Aortic smooth muscle cell (primary cell): Measurements from ENCODE around the gene KHDC1L. TPM values are rescaled to one million over a fixed set of nuclear protein-coding genes. Genes with fewer than 3 reads are reported as not detected.

Source experiments
- total RNA-seq: library from RNA; depleted of rRNA; stranded (reverse); fragments of >200 nt; gene quantifications from 2 replicates; pipeline ENCODE4 v1.2.3, GENCODE V29; 2014

KHDC1L gene, protein sequence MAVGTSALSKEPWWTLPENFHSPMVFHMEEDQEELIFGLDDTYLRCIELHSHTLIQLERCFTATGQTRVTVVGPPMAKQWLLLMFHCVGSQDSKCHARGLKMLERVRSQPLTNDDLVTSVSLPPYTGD
- total RNA-seq = not detected in 2 replicates

DNA sequence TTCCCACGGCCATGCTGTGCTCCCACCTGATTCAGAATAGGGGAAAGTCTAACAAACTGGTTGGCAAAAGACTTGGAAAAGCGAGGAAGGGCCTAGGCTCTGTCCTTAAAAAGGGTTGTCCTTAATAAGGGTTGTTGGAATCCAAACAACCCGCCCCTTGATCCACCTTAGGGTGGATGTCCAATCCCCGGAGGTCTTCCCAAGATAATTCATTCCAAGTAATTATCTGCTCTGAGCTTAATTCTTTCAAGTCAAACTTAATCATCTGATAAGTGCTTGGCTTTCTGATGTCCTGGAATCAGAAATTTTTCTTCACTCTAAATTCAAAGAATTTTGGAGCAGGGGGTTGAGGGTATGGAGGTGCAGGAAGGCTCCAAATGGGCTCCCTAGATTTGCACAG, at the start of gene KHDC1L:
TSS of gene KHDC1L (minus strand) at position 101 of the 400 bp plus-strand sequence. CDS start at position 13, 88 bp downstream.

DNA sequence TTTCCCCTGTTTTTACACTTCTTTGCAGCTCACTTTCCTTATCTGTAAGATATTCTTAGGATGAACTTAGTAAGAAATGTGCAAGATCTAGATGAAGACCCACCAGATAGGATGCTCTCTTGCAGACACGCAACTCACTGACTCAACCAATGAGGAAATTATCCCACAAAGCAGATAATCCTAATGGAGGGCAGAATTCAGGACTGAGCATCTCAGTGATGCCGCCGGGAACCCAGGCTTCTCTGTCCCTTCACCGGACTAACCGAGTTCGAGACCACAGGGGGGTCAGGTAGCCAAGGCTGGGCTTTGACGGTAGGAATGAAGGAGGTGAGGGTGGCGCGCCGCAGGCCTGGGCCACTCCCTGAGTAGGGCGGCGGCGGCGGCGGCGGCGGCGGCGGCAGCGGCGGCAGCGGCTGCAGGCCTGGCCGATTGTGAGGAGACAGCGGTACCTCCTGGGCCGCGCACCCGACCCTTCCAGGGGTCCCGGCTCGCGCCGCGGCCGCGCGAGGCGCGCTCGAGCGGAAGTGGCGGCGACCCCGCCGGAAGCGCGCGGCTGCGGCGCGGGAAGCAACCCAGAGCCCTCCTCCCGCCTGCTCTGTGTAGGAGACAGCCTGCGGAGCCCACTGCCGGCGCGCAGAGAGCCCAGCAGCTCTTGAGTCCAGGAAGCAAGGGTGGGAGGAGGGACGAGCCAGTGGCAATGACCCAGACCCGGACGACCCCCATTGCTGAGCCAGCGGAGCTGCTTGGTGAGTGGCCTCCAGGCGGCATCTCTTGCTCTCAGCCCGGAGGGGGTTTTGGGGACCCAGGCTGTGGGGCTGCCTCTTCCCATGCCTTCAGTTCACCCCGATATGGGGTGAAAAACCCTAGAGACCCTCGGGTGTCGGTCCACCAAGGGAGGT, 37.6 kb upstream of the KHDC1L start, which contains the start of gene KHDC1:
TSS of gene KHDC1 (minus strand) at position 526 of the 899 bp plus-strand sequence. CDS start 20,679 bp downstream, outside the sequence.

Other genes with a start within 250 kb of the KHDC1L start
- 2.0 and 4.1 TPM in 2 replicates for gene KHDC1, start 37.7 kb upstream of the KHDC1L start, total RNA-seq
- gene DPPA5, start 128.8 kb upstream of the KHDC1L start, total RNA-seq = not detected in 2 replicates
- gene KHDC3L, start 137.2 kb upstream of the KHDC1L start, total RNA-seq = not detected in 2 replicates
- not detected in 2 replicates for gene OOEP, start 144.4 kb upstream of the KHDC1L start, total RNA-seq
- gene DDX43, start 169.3 kb upstream of the KHDC1L start, total RNA-seq = 0.68 and 0.92 TPM in 2 replicates
- gene CGAS, start 226.8 kb upstream of the KHDC1L start, total RNA-seq = 4.2 and 4.4 TPM in 2 replicates
- 23.8 and 31.6 TPM in 2 replicates for gene MTO1, start 236.2 kb upstream of the KHDC1L start, total RNA-seq